ENCODE data around the gene WWOX. TPM values are rescaled to one million over a fixed set of nuclear protein-coding genes. Genes with fewer than 3 reads are reported as not detected.

WWOX gene
- total and polyA plus RNA-seq, 10 donors, result 5.9 to 90.3 (median 26.4) TPM

GRCh38 chr16:78493573-78493972 is 394.1 kb downstream of the WWOX start:
- Histone ChIP-seq H3K4me3 (no peak overlapping the region), H3K27me3 (replicated peaks in 1 of 7) (no peaks in the 10 kb centered on the region), H3K27ac (no peak overlapping the region), H3K9me3 (no peaks in the 10 kb centered on the region), H3K36me3 (no peaks in the 10 kb centered on the region), H3K4me1 (no peaks in the 10 kb centered on the region)
- DNase-seq, result no peak
- 95 to 99% (median 96%) methylated on average over 8 of the region's 8 CpGs for WGBS, 5 donors
- TF ChIP-seq CTCF (IDR thresholded peaks at IDR 0.05 in 8 of 11, conservative IDR thresholded peaks at IDR 0.05 in 3 of 11) (no peak), POLR2A (IDR thresholded peaks at IDR 0.05) (no peak), POLR2AphosphoS5 (IDR thresholded peaks at IDR 0.05) (no peak)
- intact Hi-C loops (cut with DNase I; ENCODE audit: low total_unique reads), result no loop called here

GRCh38 chr16:78494105-78494504 is 394.7 kb downstream of the WWOX start:
- H3K27ac ChIP-seq, result no peak overlapping the region
- no peak for DNase-seq
- intact Hi-C loops (cut with DNase I; ENCODE audit: low total_unique reads), result no loop called here
- 59 to 93% (median 80%) methylated on average over 2 of the region's 2 CpGs for WGBS, 5 donors
- H3K4me3 ChIP-seq, result no peak overlapping the region
- no peaks in the 10 kb centered on the region for H3K27me3 ChIP-seq (replicated peaks in 1 of 7)
- H3K4me1 ChIP-seq, result no peaks in the 10 kb centered on the region
- no peaks in the 10 kb centered on the region for H3K36me3 ChIP-seq
- TF ChIP-seq CTCF (IDR thresholded peaks at IDR 0.05 in 8 of 11, conservative IDR thresholded peaks at IDR 0.05 in 3 of 11), result no peak
- no peak for TF ChIP-seq POLR2A (IDR thresholded peaks at IDR 0.05)
- TF ChIP-seq POLR2AphosphoS5 (IDR thresholded peaks at IDR 0.05), result no peak
- no peaks in the 10 kb centered on the region for H3K9me3 ChIP-seq

GRCh38 chr16:78494674-78495073 is 395.2 kb downstream of the WWOX start:
- no peak overlapping the region for H3K4me3 ChIP-seq
- TF ChIP-seq POLR2AphosphoS5 (IDR thresholded peaks at IDR 0.05) (no peak), CTCF (IDR thresholded peaks at IDR 0.05 in 8 of 11, conservative IDR thresholded peaks at IDR 0.05 in 3 of 11) (no peak), POLR2A (IDR thresholded peaks at IDR 0.05) (no peak)
- WGBS, 5 donors, result 49 to 87% (median 79%) methylated on average over 10 of the region's 10 CpGs
- no peaks in the 10 kb centered on the region for H3K27me3 ChIP-seq (replicated peaks in 1 of 7)
- H3K27ac ChIP-seq, result no peak overlapping the region
- H3K4me1 ChIP-seq, result no peaks in the 10 kb centered on the region
- intact Hi-C loops (cut with DNase I; ENCODE audit: low total_unique reads), result no loop called here
- no peak for DNase-seq
- H3K36me3 ChIP-seq, result no peaks in the 10 kb centered on the region
- H3K9me3 ChIP-seq, result no peaks in the 10 kb centered on the region

GRCh38 chr16:78496189-78496588 is 396.7 kb downstream of the WWOX start:
- Histone ChIP-seq H3K27ac (no peak overlapping the region), H3K4me1 (no peaks in the 10 kb centered on the region), H3K4me3 (no peak overlapping the region), H3K9me3 (no peaks in the 10 kb centered on the region), H3K27me3 (replicated peaks in 1 of 7) (no peaks in the 10 kb centered on the region), H3K36me3 (no peaks in the 10 kb centered on the region)
- no peak for DNase-seq
- intact Hi-C loops (cut with DNase I; ENCODE audit: low total_unique reads), result no loop called here
- TF ChIP-seq CTCF (IDR thresholded peaks at IDR 0.05 in 8 of 11, conservative IDR thresholded peaks at IDR 0.05 in 3 of 11) (no peak), POLR2A (IDR thresholded peaks at IDR 0.05) (no peak), POLR2AphosphoS5 (IDR thresholded peaks at IDR 0.05) (no peak)
- 82 to 91% (median 90%) methylated on average over 7 of the region's 7 CpGs for WGBS, 5 donors
